ENCODE results near the gene HORMAD2. TPM values are rescaled to one million over a fixed set of nuclear protein-coding genes. Genes with fewer than 3 reads are reported as not detected.

Gene HORMAD2
- total RNA-seq, 1 donor from 2014 or later, result not detected

GRCh38 chr22:30044881-30045493 is 35.3 kb upstream of the HORMAD2 start:
- Histone ChIP-seq H3K36me3 (ENCODE audit: insufficient read depth, low read length) (no peaks in the 10 kb centered on the region), H3K9me3 (ENCODE audit: insufficient read depth, low read depth, low read length) (no peaks in the 10 kb centered on the region), H3K4me2 (ENCODE audit: low read length) (peak overlapping the region; percentile 63), H3K4me3 (ENCODE audit: insufficient read depth, low read depth, low read length) (no peak overlapping the region), H2AFZ (ENCODE audit: low read depth, low read length) (no peak overlapping the region), H3K79me2 (ENCODE audit: insufficient read depth, low read length) (no peaks in the 10 kb centered on the region), H3K9ac (ENCODE audit: low read length) (no peak overlapping the region), H3K4me1 (ENCODE audit: insufficient read depth, low read length) (peaks cover 15% of the 10 kb centered on the region), H3K27ac (ENCODE audit: low read depth, low read length) (peak overlapping the region; percentile 74), H4K20me1 (ENCODE audit: insufficient read depth, low read length) (no peaks in the 10 kb centered on the region), H3K27me3 (ENCODE audit: insufficient read depth, low read length) (no peaks in the 10 kb centered on the region)
- peaks cover 3% of the 10 kb centered on the region for H3K36me3 Mint-ChIP-seq (ENCODE audit: low read depth, unreplicated experiment)
- no peaks in the 10 kb centered on the region for H3K9me3 Mint-ChIP-seq (ENCODE audit: unreplicated experiment)
- FAIRE-seq (no peak), DNase-seq (ENCODE audit: low read depth) (no peak)
- H3K4me3 Mint-ChIP-seq (ENCODE audit: unreplicated experiment), result no peak overlapping the region
- peak overlapping the region; percentile 69 for H3K27ac Mint-ChIP-seq (ENCODE audit: unreplicated experiment)
- H3K4me1 Mint-ChIP-seq (ENCODE audit: low read depth, unreplicated experiment), result peaks cover 16% of the 10 kb centered on the region
- TF ChIP-seq, protein P1, sequence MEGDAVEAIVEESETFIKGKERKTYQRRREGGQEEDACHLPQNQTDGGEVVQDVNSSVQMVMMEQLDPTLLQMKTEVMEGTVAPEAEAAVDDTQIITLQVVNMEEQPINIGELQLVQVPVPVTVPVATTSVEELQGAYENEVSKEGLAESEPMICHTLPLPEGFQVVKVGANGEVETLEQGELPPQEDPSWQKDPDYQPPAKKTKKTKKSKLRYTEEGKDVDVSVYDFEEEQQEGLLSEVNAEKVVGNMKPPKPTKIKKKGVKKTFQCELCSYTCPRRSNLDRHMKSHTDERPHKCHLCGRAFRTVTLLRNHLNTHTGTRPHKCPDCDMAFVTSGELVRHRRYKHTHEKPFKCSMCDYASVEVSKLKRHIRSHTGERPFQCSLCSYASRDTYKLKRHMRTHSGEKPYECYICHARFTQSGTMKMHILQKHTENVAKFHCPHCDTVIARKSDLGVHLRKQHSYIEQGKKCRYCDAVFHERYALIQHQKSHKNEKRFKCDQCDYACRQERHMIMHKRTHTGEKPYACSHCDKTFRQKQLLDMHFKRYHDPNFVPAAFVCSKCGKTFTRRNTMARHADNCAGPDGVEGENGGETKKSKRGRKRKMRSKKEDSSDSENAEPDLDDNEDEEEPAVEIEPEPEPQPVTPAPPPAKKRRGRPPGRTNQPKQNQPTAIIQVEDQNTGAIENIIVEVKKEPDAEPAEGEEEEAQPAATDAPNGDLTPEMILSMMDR (IDR thresholded peaks at IDR 0.05; ENCODE audit: insufficient read depth, low read depth, low read length), result no peak
- no peak for TF ChIP-seq EZH2 (IDR thresholded peaks at IDR 0.05; ENCODE audit: insufficient read depth, low read length)
- no peaks in the 10 kb centered on the region for H3K27me3 Mint-ChIP-seq (ENCODE audit: low read depth, unreplicated experiment)

DNA sequence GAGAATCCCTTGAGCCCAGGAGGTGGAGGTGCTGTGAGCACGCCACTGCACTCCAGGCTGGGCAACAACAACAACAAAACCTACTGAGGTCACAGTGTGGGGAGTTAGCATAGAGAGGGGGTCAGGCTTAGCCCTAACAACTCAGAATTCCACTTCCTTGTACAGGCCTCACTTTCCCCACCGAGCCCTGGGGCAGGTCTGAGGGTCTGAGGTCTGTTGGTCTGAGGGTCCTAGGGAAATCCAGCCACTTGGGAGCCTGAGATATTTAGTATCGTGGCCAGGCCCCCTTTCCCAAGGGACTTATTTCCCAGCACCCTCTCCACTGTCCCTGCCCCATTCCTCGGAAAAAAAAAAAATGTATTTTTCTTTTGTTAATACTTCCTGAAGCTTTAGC is 34.8 kb upstream of the HORMAD2 start:
- Histone ChIP-seq H4K20me1 (ENCODE audit: insufficient read depth, low read length) (no peaks in the 10 kb centered on the region), H3K79me2 (ENCODE audit: insufficient read depth, low read length) (no peaks in the 10 kb centered on the region), H3K4me3 (ENCODE audit: insufficient read depth, low read depth, low read length) (no peak overlapping the region), H3K4me2 (ENCODE audit: low read length) (no peak overlapping the region), H3K27me3 (ENCODE audit: insufficient read depth, low read length) (no peaks in the 10 kb centered on the region), H2AFZ (ENCODE audit: low read depth, low read length) (no peak overlapping the region), H3K4me1 (ENCODE audit: insufficient read depth, low read length) (peaks cover 15% of the 10 kb centered on the region), H3K9ac (ENCODE audit: low read length) (no peak overlapping the region), H3K27ac (ENCODE audit: low read depth, low read length) (no peak overlapping the region), H3K9me3 (ENCODE audit: insufficient read depth, low read depth, low read length) (no peaks in the 10 kb centered on the region), H3K36me3 (ENCODE audit: insufficient read depth, low read length) (no peaks in the 10 kb centered on the region)
- Mint-ChIP-seq H3K9me3 (ENCODE audit: unreplicated experiment) (no peaks in the 10 kb centered on the region), H3K4me3 (ENCODE audit: unreplicated experiment) (no peak overlapping the region), H3K27ac (ENCODE audit: unreplicated experiment) (no peak overlapping the region), H3K36me3 (ENCODE audit: low read depth, unreplicated experiment) (peaks cover 3% of the 10 kb centered on the region), H3K4me1 (ENCODE audit: low read depth, unreplicated experiment) (peaks cover 16% of the 10 kb centered on the region), H3K27me3 (ENCODE audit: low read depth, unreplicated experiment) (no peaks in the 10 kb centered on the region)
- DNase-seq (ENCODE audit: low read depth) (no peak), FAIRE-seq (no peak)
- TF ChIP-seq EZH2 (IDR thresholded peaks at IDR 0.05; ENCODE audit: insufficient read depth, low read length), result no peak
- TF ChIP-seq, protein P1 (IDR thresholded peaks at IDR 0.05; ENCODE audit: insufficient read depth, low read depth, low read length), result no peak
